Smooth muscle cell (in vitro differentiated cells): ENCODE data around the gene CHRD. TPM values are rescaled to one million over a fixed set of nuclear protein-coding genes. Genes with fewer than 3 reads are reported as not detected.

Source experiments
- DNase-seq: peaks from one replicate; lab custom pipeline; 2025; ENCODE audit not compliant: unreplicated experiment; lab: John Stamatoyannopoulos, UW
- H2AFZ ChIP-seq: fragments of 200-600 bp; sonication (generic); 2 replicates; pipeline ENCODE4 v1.6.0; 2016; ENCODE audit warnings: antibody characterized with exemption, low read depth, mild to moderate bottlenecking
- H3F3A ChIP-seq: fragments of 200-600 bp; sonication (generic); 2 replicates; pipeline ENCODE4 v1.6.0; 2017; ENCODE audit warnings: antibody characterized with exemption, low read depth
- H3K27ac ChIP-seq: fragments of 200-600 bp; sonication (generic); 2 replicates; pipeline ENCODE4 v1.5.1; 2016; ENCODE audit warnings: low read depth, mild to moderate bottlenecking
- H3K27me3 ChIP-seq: fragments of 200-600 bp; sonication (generic); 2 replicates; pipeline ENCODE4 v1.6.1; 2016; ENCODE audit warnings: low read depth, mild to moderate bottlenecking
- H3K36me3 ChIP-seq: fragments of 200-600 bp; sonication (generic); 2 replicates; pipeline ENCODE4 v1.5.1; 2016; ENCODE audit warnings: low read depth
- H3K4me1 ChIP-seq: fragments of 200-600 bp; sonication (generic); 2 replicates; pipeline ENCODE4 v1.5.1; 2016; ENCODE audit warnings: low read depth
- H3K4me2 ChIP-seq: fragments of 200-600 bp; sonication (generic); 2 replicates; pipeline ENCODE4 v1.6.0; 2016; ENCODE audit warnings: mild to moderate bottlenecking
- H3K4me3 ChIP-seq: fragments of 200-600 bp; sonication (generic); 2 replicates; pipeline ENCODE4 v1.5.1; 2016; ENCODE audit warnings: mild to moderate bottlenecking
- H3K79me2 ChIP-seq: fragments of 200-600 bp; sonication (generic); 2 replicates; pipeline ENCODE4 v1.6.0; 2016; ENCODE audit warnings: low read depth, mild to moderate bottlenecking
- H3K9ac ChIP-seq: fragments of 200-600 bp; sonication (generic); 2 replicates; pipeline ENCODE4 v1.6.0; 2016; ENCODE audit warnings: low read depth
- H3K9me3 ChIP-seq: fragments of 200-600 bp; sonication (generic); replicated peaks from 2 replicates; pipeline ENCODE4 v1.5.1; 2016; ENCODE audit warnings: low read depth
- H4K20me1 ChIP-seq: fragments of 200-600 bp; sonication (generic); 2 replicates; pipeline ENCODE4 v1.6.0; 2016; ENCODE audit warnings: low read depth
- WGBS: methylation state at CpG from one replicate; pipeline ENCODE4 v1.1.7; 2016; ENCODE audit warnings: low lambda C conversion rate; 5-methylcytosine and 5-hydroxymethylcytosine counted together
- polyA plus RNA-seq: library from polyadenylated mRNA; unstranded; fragments of >200 nt; fragmentation: Nextera tagmentation; extraction: Ambion mirVana; gene quantifications from 2 replicates; pipeline ENCODE4 v1.2.1, GENCODE V29; 2016
- total RNA-seq: library from RNA; depleted of rRNA; stranded (reverse); fragments of >200 nt; gene quantifications from 2 replicates; pipeline ENCODE4 v1.2.3, GENCODE V29; 2014
- TF ChIP-seq, protein P1 (sequence below): fragments of 200-600 bp; sonication (generic); IDR thresholded peaks from 2 replicates; pipeline ENCODE4 v1.5.1; 2017; ENCODE audit warnings: borderline replicate concordance, mild to moderate bottlenecking, antibody characterized with exemption; ENCODE audit not compliant: insufficient read depth, poor library complexity, severe bottlenecking

Gene CHRD
- total and polyA plus RNA-seq, 2 experiments from 2014 or later, result 1.5 to 2.5 TPM

DNA sequence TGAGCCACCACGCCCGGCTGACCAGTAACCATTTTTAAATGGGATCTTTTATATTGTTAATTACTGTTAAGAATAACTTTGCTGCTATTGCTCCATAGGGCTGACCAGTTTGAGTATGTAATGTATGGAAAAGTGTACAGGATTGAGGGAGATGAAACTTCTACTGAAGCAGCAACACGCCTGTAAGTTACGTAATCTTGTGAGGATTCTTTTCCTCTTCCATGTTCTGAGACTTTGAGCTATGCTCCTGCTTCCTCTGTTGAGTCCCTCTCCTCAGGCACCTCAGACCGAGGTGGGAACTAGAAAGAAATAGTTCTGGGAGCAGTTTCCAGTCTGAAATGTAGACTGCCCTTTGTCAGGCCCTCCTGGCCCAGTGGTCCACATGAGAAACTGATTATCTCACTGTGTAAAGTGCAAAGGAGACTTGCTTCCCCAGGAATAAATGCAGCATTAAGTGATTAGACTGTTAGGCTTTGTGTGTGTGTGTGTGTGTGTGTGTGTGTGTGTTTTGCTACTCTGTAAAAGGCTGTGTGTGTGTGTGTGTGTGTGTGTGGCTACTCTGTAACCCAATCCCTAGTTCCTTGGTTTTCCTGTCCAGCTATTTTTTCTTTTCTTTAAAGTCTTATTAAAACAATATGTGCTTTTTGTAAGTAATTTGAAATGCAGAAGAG is 13.1 kb upstream of the CHRD start:
- H3F3A ChIP-seq, result peaks cover 15% of the 10 kb centered on the region
- H3K4me1 ChIP-seq, result peaks cover 7% of the 10 kb centered on the region
- no peak overlapping the region for H3K4me2 ChIP-seq
- H3K9ac ChIP-seq, result no peak overlapping the region
- peaks cover 13% of the 10 kb centered on the region for H4K20me1 ChIP-seq
- no peak overlapping the region for H3K4me3 ChIP-seq
- WGBS, result 97% methylated on average over 5 of the region's 5 CpGs
- H3K27ac ChIP-seq, result no peak overlapping the region
- peaks cover 7% of the 10 kb centered on the region for H3K36me3 ChIP-seq
- H3K9me3 ChIP-seq, result no peaks in the 10 kb centered on the region
- TF ChIP-seq, protein P1, sequence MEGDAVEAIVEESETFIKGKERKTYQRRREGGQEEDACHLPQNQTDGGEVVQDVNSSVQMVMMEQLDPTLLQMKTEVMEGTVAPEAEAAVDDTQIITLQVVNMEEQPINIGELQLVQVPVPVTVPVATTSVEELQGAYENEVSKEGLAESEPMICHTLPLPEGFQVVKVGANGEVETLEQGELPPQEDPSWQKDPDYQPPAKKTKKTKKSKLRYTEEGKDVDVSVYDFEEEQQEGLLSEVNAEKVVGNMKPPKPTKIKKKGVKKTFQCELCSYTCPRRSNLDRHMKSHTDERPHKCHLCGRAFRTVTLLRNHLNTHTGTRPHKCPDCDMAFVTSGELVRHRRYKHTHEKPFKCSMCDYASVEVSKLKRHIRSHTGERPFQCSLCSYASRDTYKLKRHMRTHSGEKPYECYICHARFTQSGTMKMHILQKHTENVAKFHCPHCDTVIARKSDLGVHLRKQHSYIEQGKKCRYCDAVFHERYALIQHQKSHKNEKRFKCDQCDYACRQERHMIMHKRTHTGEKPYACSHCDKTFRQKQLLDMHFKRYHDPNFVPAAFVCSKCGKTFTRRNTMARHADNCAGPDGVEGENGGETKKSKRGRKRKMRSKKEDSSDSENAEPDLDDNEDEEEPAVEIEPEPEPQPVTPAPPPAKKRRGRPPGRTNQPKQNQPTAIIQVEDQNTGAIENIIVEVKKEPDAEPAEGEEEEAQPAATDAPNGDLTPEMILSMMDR, result no peak
- no peak for DNase-seq
- no peaks in the 10 kb centered on the region for H3K27me3 ChIP-seq
- no peak overlapping the region for H2AFZ ChIP-seq
- H3K79me2 ChIP-seq, result peaks cover 18% of the 10 kb centered on the region

DNA sequence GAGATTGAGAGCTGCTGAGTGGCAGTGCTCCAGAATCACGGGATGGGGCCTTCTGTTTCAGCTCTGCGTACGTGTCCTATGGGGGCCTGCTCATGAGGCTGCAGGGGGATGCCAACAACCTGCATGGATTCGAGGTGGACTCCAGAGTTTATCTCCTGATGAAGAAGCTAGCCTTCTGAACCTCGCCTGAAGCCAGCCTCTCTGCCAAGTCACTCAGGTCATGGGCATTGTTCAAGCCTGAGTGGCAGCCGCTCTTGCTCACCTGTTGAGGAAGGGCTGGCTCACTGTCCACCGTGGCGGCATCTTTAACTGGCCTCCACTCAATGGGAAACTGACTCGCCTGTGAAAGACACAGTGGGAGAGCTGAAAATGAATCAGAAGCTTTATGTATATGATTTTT is 11.7 kb upstream of the CHRD start:
- Histone ChIP-seq H2AFZ (no peak overlapping the region), H3K27ac (no peak overlapping the region), H3K4me3 (no peak overlapping the region), H3K4me1 (peaks cover 7% of the 10 kb centered on the region), H3K36me3 (peaks cover 7% of the 10 kb centered on the region), H3K27me3 (no peaks in the 10 kb centered on the region), H4K20me1 (peaks cover 13% of the 10 kb centered on the region), H3K9me3 (no peaks in the 10 kb centered on the region), H3F3A (peaks cover 11% of the 10 kb centered on the region), H3K9ac (no peak overlapping the region), H3K79me2 (peaks cover 18% of the 10 kb centered on the region), H3K4me2 (no peak overlapping the region)
- no peak for DNase-seq
- WGBS, result 99% methylated on average over 9 of the region's 9 CpGs
- TF ChIP-seq, protein P1, result no peak

- H2AFZ ChIP-seq, result no peak overlapping the region
- 88% methylated on average over 3 of the region's 3 CpGs for WGBS
- no peaks in the 10 kb centered on the region for H3K9me3 ChIP-seq
- H3K4me1 ChIP-seq, result peaks cover 6% of the 10 kb centered on the region
- no peak overlapping the region for H3K27ac ChIP-seq
- no peak for DNase-seq
- TF ChIP-seq, protein P1, result no peak
- H3K4me3 ChIP-seq, result no peak overlapping the region
- H3K36me3 ChIP-seq, result peaks cover 7% of the 10 kb centered on the region
- no peak overlapping the region for H3K9ac ChIP-seq
- peaks cover 15% of the 10 kb centered on the region for H3K79me2 ChIP-seq
- H3K27me3 ChIP-seq, result no peaks in the 10 kb centered on the region
- H3F3A ChIP-seq, result peaks cover 11% of the 10 kb centered on the region
- peaks cover 13% of the 10 kb centered on the region for H4K20me1 ChIP-seq
- H3K4me2 ChIP-seq, result no peak overlapping the region
Measured at GRCh38 chr3:184368586-184369183, 11.2 kb upstream of the CHRD start.
